Measurements from ENCODE around the gene MDFIC. TPM values are rescaled to one million over a fixed set of nuclear protein-coding genes. Genes with fewer than 3 reads are reported as not detected.

The MDFIC gene
- total RNA-seq, 2 experiments from 2014 or later: 53.5 to 55.3 TPM

- peaks cover 15% of the 10 kb centered on the region for H3K4me1 Mint-ChIP-seq (ENCODE audit: low read depth)
- ChIA-PET CTCF (interaction anchor here (0.7 to 1.1 kb wide), 3 partner anchors 29 to 106 kb away, joined by 3 to 4 read pairs (median 3); no protein-coding TSS in a partner anchor), POLR2A (no interaction called here)
- H3K4me3 Mint-ChIP-seq: no peak overlapping the region
- H3K27ac Mint-ChIP-seq: no peak overlapping the region
- DNase-seq: no peak
- H3K9me3 Mint-ChIP-seq: peaks cover 2% of the 10 kb centered on the region
- intact Hi-C loops (cut with micrococcal nuclease): no loop called here
- H3K36me3 Mint-ChIP-seq (ENCODE audit: low read depth): peaks cover 44% of the 10 kb centered on the region
- no peak for ATAC-seq
- TF ChIP-seq, protein P1, sequence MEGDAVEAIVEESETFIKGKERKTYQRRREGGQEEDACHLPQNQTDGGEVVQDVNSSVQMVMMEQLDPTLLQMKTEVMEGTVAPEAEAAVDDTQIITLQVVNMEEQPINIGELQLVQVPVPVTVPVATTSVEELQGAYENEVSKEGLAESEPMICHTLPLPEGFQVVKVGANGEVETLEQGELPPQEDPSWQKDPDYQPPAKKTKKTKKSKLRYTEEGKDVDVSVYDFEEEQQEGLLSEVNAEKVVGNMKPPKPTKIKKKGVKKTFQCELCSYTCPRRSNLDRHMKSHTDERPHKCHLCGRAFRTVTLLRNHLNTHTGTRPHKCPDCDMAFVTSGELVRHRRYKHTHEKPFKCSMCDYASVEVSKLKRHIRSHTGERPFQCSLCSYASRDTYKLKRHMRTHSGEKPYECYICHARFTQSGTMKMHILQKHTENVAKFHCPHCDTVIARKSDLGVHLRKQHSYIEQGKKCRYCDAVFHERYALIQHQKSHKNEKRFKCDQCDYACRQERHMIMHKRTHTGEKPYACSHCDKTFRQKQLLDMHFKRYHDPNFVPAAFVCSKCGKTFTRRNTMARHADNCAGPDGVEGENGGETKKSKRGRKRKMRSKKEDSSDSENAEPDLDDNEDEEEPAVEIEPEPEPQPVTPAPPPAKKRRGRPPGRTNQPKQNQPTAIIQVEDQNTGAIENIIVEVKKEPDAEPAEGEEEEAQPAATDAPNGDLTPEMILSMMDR (IDR thresholded peaks at IDR 0.05): no peak
- no peaks in the 10 kb centered on the region for H3K27me3 Mint-ChIP-seq
Measured at GRCh38 chr7:114986190-114987180, 64.6 kb downstream of the MDFIC start.

- ChIA-PET POLR2A (interaction anchor here (0.8 kb wide), 1 partner anchor 20 kb away, joined by 3 read pairs; no protein-coding TSS in a partner anchor), CTCF (interaction anchor here (0.9 to 1.3 kb wide), 6 partner anchors 10 to 77 kb away, joined by 3 to 5 read pairs (median 4); no protein-coding TSS in a partner anchor)
- Mint-ChIP-seq H3K4me1 (ENCODE audit: low read depth) (peaks cover 13% of the 10 kb centered on the region), H3K9me3 (peaks cover 2% of the 10 kb centered on the region), H3K4me3 (no peak overlapping the region), H3K27ac (no peak overlapping the region), H3K27me3 (no peaks in the 10 kb centered on the region), H3K36me3 (ENCODE audit: low read depth) (peaks cover 44% of the 10 kb centered on the region)
- TF ChIP-seq, protein P1 (IDR thresholded peaks at IDR 0.05): no peak
- intact Hi-C loops (cut with micrococcal nuclease): no loop called here
- ATAC-seq: no peak
- no peak for DNase-seq
Measured at GRCh38 chr7:114988026-114988425, 66.1 kb downstream of the MDFIC start.

GRCh38 chr7:114988755-114989375 lies 67.0 kb downstream of the MDFIC start:
- peaks cover 20% of the 10 kb centered on the region for H3K4me1 Mint-ChIP-seq (ENCODE audit: low read depth)
- TF ChIP-seq, protein P1 (IDR thresholded peaks at IDR 0.05): no peak
- H3K36me3 Mint-ChIP-seq (ENCODE audit: low read depth): peaks cover 45% of the 10 kb centered on the region
- H3K9me3 Mint-ChIP-seq: peaks cover 2% of the 10 kb centered on the region
- intact Hi-C loops (cut with micrococcal nuclease): no loop called here
- ChIA-PET CTCF (interaction anchor here (0.9 to 1.4 kb wide), 6 partner anchors 10 to 76 kb away, joined by 3 to 5 read pairs (median 3); no protein-coding TSS in a partner anchor), POLR2A (no interaction called here)
- DNase-seq (no peak), ATAC-seq (no peak)
- H3K4me3 Mint-ChIP-seq: no peak overlapping the region
- no peaks in the 10 kb centered on the region for H3K27me3 Mint-ChIP-seq
- no peak overlapping the region for H3K27ac Mint-ChIP-seq

GRCh38 chr7:114989531-114989930 lies 67.6 kb downstream of the MDFIC start:
- intact Hi-C loops (cut with micrococcal nuclease): no loop called here
- Mint-ChIP-seq H3K9me3 (peaks cover 2% of the 10 kb centered on the region), H3K27me3 (no peaks in the 10 kb centered on the region), H3K27ac (no peak overlapping the region), H3K36me3 (ENCODE audit: low read depth) (peaks cover 44% of the 10 kb centered on the region), H3K4me1 (ENCODE audit: low read depth) (peaks cover 21% of the 10 kb centered on the region), H3K4me3 (no peak overlapping the region)
- ChIA-PET POLR2A (no interaction called here), CTCF (interaction anchor here (1.1 to 1.4 kb wide), 2 partner anchors 12 to 15 kb away, joined by 3 read pairs; no protein-coding TSS in a partner anchor)
- TF ChIP-seq, protein P1 (IDR thresholded peaks at IDR 0.05): no peak
- DNase-seq (no peak), ATAC-seq (no peak)
